ENCODE data around the gene PALLD.

The PALLD gene

DNA sequence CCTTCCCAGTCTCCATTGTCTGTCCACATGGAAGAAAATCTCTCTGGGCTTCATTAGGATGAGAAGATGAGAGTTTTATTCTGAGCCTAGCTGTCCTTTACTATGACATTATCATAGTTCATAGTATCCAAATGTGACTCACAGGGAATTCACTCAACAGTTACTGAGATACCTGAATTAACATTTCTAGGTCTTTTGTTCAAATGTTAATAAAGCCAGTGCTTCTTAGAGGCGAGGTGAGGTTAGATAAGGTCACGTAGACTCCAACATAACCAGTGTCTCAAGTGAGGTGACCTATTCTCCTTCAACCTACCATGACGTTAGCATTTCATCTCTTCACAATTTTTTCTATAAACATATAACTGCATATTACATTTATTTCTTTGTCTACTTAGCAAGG, 67.2 kb downstream of the PALLD start:
- Mint-ChIP-seq H3K27ac (no peak overlapping the region), H3K4me1 (peaks cover 56% of the 10 kb centered on the region), H3K36me3 (ENCODE audit: low read depth) (no peaks in the 10 kb centered on the region), H3K27me3 (ENCODE audit: low read depth) (no peaks in the 10 kb centered on the region), H3K4me3 (no peak overlapping the region), H3K9me3 (no peaks in the 10 kb centered on the region)
- TF ChIP-seq, protein P1, sequence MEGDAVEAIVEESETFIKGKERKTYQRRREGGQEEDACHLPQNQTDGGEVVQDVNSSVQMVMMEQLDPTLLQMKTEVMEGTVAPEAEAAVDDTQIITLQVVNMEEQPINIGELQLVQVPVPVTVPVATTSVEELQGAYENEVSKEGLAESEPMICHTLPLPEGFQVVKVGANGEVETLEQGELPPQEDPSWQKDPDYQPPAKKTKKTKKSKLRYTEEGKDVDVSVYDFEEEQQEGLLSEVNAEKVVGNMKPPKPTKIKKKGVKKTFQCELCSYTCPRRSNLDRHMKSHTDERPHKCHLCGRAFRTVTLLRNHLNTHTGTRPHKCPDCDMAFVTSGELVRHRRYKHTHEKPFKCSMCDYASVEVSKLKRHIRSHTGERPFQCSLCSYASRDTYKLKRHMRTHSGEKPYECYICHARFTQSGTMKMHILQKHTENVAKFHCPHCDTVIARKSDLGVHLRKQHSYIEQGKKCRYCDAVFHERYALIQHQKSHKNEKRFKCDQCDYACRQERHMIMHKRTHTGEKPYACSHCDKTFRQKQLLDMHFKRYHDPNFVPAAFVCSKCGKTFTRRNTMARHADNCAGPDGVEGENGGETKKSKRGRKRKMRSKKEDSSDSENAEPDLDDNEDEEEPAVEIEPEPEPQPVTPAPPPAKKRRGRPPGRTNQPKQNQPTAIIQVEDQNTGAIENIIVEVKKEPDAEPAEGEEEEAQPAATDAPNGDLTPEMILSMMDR (IDR thresholded peaks at IDR 0.05; ENCODE audit: unreplicated experiment in 3 of 3), result no peak

DNA sequence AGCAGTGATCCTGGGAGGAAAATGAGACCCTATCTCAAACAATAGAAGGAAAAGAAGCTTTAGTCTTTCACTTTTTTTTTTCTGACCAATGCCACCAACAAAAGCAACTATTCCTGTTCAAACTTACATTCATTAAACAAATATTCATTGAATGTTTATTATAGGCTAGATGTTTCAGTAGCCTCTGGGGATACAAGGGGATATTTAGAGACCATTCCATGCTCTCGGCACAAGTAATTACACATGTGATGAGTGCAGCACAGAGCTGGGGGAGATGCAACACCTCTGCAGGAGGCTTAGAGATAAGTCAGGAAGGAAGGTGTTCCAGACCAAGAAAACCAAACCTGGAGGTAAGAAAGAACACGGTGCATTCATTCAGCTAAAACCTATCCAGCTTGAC, 68.3 kb downstream of the PALLD start:
- peaks cover 57% of the 10 kb centered on the region for H3K4me1 Mint-ChIP-seq
- H3K9me3 Mint-ChIP-seq, result no peaks in the 10 kb centered on the region
- no peak overlapping the region for H3K27ac Mint-ChIP-seq
- H3K36me3 Mint-ChIP-seq (ENCODE audit: low read depth), result no peaks in the 10 kb centered on the region
- TF ChIP-seq, protein P1 (IDR thresholded peaks at IDR 0.05; ENCODE audit: unreplicated experiment in 3 of 3), result no peak
- no peak overlapping the region for H3K4me3 Mint-ChIP-seq
- no peaks in the 10 kb centered on the region for H3K27me3 Mint-ChIP-seq (ENCODE audit: low read depth)

- no peaks in the 10 kb centered on the region for H3K36me3 Mint-ChIP-seq (ENCODE audit: low read depth)
- no peak overlapping the region for H3K4me3 Mint-ChIP-seq
- no peaks in the 10 kb centered on the region for H3K9me3 Mint-ChIP-seq
- no peaks in the 10 kb centered on the region for H3K27me3 Mint-ChIP-seq (ENCODE audit: low read depth)
- TF ChIP-seq, protein P1 (IDR thresholded peaks at IDR 0.05; ENCODE audit: unreplicated experiment in 3 of 3), result no peak
- no peak overlapping the region for H3K27ac Mint-ChIP-seq
- peaks cover 53% of the 10 kb centered on the region for H3K4me1 Mint-ChIP-seq
These were observed 69.9 kb downstream of the PALLD start for GRCh38 chr4:168566726-168567125.

DNA sequence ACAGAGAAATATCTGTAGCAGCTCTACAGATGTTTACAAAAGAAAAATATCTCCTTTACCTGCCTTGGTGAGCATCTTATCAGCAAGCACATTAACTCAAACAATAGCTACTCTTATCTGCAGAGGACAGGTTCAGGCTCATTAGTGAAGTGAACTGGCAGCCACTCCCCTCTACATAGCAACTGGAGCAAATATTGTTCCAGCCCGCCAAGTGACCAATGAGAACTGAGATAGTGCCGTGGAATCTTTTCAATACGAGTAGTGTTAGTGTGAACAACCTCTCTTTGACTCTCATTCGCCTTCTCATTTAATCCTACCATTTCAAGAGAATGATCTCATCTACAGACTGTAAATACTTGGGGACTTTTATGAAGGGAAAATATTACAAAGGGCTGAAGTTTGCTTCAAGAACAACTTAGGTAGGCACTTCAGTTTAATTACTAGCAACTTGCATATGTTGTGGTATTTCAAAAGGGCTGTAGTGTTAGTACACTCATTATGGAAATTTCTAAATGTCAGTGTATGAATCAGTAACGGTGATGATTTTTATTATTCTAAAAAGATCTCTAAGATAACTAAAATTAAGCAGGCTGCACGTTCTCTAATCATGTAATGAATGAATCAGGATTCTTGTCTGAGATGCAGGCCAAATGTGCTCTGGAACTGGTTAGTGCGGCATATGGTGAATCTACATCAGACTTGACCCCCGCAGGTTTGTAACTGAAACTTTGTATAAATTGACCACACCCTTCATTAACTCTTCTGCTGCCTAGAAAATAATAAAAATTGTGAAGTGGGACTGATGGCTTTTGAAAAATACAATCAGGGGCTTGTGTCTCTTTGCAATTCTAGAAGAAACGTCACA, 72.4 kb downstream of the PALLD start:
- TF ChIP-seq, protein P1 (IDR thresholded peaks at IDR 0.05; ENCODE audit: unreplicated experiment in 3 of 3), result no peak
- H3K4me3 Mint-ChIP-seq, result peak overlapping the region in 1 of 3 experiments; percentile 23
- no peaks in the 10 kb centered on the region for H3K27me3 Mint-ChIP-seq (ENCODE audit: low read depth)
- H3K9me3 Mint-ChIP-seq, result no peaks in the 10 kb centered on the region
- H3K27ac Mint-ChIP-seq, result peak overlapping the region in 2 of 3 experiments; percentile 15 to 29
- H3K4me1 Mint-ChIP-seq, result peaks cover 49% of the 10 kb centered on the region
- no peaks in the 10 kb centered on the region for H3K36me3 Mint-ChIP-seq (ENCODE audit: low read depth)

GRCh38 chr4:168569931-168570276, 73.1 kb downstream of the PALLD start:
- no peaks in the 10 kb centered on the region for H3K27me3 Mint-ChIP-seq (ENCODE audit: low read depth)
- no peaks in the 10 kb centered on the region for H3K36me3 Mint-ChIP-seq (ENCODE audit: low read depth)
- TF ChIP-seq, protein P1 (IDR thresholded peaks at IDR 0.05; ENCODE audit: unreplicated experiment in 3 of 3), result no peak
- peaks cover 48% of the 10 kb centered on the region for H3K4me1 Mint-ChIP-seq
- peak overlapping the region in 1 of 3 experiments; percentile 23 for H3K4me3 Mint-ChIP-seq
- H3K27ac Mint-ChIP-seq, result peak overlapping the region in 2 of 3 experiments; percentile 15 to 29
- no peaks in the 10 kb centered on the region for H3K9me3 Mint-ChIP-seq

DNA sequence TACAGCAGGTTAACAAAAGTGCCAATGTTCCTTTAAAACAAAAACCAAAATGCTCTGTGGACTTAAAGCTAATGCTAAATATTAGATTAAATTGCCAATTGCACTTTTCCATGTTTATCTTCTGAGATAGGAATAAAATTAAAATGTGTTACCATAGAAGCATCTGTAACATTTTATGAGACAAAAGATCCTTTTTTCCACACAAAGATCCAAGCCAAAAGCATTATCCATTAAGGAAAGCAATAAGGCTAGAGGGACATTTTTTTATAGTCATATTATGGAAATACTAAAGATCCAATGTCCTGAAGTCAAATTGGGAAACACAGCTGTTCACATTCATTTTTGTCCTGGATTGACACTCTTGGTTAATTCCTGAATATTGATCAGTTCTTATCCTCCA, 73.6 kb downstream of the PALLD start:
- Mint-ChIP-seq H3K9me3 (no peaks in the 10 kb centered on the region), H3K4me3 (no peak overlapping the region), H3K4me1 (peaks cover 44% of the 10 kb centered on the region), H3K27ac (peak overlapping the region in 2 of 3 experiments; percentile 10 to 15), H3K27me3 (ENCODE audit: low read depth) (no peaks in the 10 kb centered on the region), H3K36me3 (ENCODE audit: low read depth) (no peaks in the 10 kb centered on the region)
- TF ChIP-seq, protein P1 (IDR thresholded peaks at IDR 0.05; ENCODE audit: unreplicated experiment in 3 of 3), result no peak

Measured in nephron (organoid).